AG04449 (cell line): Measurements from ENCODE around the gene GRIK2.

Source experiments
- CTCF ChIA-PET: fragments of 350-600 bp; formaldehyde crosslinking; extraction: SDS; loops from one replicate; lab custom pipeline; 2021; ENCODE audit warnings: antibody characterized with exemption; lab: Yijun Ruan, JAX
- POLR2A ChIA-PET: fragments of 400-600, 350-600 bp; formaldehyde crosslinking; extraction: SDS; loops from one replicate; lab custom pipeline; 2020; ENCODE audit warnings: antibody characterized with exemption, inconsistent platforms; lab: Yijun Ruan, JAX
- DNase-seq: peaks from one replicate; pipeline ENCODE4 v3.0.0-alpha.2; 2010; ENCODE audit warnings: low read depth, low spot score
- H3K4me3 ChIP-seq: 2 replicates; pipeline ENCODE4 v1.5.1; 2011; ENCODE audit warnings: low read depth, mild to moderate bottlenecking, control low read depth, low read length
- TF ChIP-seq, protein P1 (sequence below): IDR thresholded peaks from one replicate; pipeline ENCODE4 v1.5.1; 2011; ENCODE audit warnings: mild to moderate bottlenecking, moderate library complexity, low read length, control low read depth, inconsistent platforms; ENCODE audit not compliant: insufficient read depth; ENCODE audit errors: missing control alignments

Gene GRIK2

GRCh38 chr6:101522254-101522653, 128.7 kb downstream of the GRIK2 start:
- TF ChIP-seq, protein P1, sequence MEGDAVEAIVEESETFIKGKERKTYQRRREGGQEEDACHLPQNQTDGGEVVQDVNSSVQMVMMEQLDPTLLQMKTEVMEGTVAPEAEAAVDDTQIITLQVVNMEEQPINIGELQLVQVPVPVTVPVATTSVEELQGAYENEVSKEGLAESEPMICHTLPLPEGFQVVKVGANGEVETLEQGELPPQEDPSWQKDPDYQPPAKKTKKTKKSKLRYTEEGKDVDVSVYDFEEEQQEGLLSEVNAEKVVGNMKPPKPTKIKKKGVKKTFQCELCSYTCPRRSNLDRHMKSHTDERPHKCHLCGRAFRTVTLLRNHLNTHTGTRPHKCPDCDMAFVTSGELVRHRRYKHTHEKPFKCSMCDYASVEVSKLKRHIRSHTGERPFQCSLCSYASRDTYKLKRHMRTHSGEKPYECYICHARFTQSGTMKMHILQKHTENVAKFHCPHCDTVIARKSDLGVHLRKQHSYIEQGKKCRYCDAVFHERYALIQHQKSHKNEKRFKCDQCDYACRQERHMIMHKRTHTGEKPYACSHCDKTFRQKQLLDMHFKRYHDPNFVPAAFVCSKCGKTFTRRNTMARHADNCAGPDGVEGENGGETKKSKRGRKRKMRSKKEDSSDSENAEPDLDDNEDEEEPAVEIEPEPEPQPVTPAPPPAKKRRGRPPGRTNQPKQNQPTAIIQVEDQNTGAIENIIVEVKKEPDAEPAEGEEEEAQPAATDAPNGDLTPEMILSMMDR = no peak
- CTCF ChIA-PET = no interaction called here
- no peak for DNase-seq
- POLR2A ChIA-PET = no interaction called here
- no peak overlapping the region for H3K4me3 ChIP-seq

DNA sequence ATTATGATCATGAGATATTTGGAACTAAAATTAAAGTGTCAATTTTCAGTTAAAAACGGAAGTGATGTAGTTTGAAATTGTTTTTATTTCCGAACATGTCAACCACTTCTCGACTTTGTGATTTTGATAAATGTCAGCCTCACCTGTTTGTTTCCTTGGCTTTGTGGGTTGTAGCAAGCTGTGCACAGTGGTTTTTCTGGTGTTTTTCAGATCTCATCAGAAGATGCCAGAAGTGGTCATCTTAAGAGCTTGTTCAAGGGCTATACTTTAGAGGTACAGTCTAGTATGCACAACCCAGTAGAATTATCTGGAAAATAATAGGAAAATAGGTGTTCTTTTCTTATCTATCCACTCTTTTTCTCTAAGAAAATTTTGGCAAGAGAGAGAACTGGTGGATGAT, 134.0 kb downstream of the GRIK2 start:
- no peak for DNase-seq
- ChIA-PET POLR2A (no interaction called here), CTCF (no interaction called here)
- TF ChIP-seq, protein P1 = no peak
- H3K4me3 ChIP-seq = no peak overlapping the region

GRCh38 chr6:101528801-101529200, 135.3 kb downstream of the GRIK2 start:
- ChIA-PET POLR2A (no interaction called here), CTCF (no interaction called here)
- DNase-seq = no peak
- no peak overlapping the region for H3K4me3 ChIP-seq
- TF ChIP-seq, protein P1 = no peak

DNA sequence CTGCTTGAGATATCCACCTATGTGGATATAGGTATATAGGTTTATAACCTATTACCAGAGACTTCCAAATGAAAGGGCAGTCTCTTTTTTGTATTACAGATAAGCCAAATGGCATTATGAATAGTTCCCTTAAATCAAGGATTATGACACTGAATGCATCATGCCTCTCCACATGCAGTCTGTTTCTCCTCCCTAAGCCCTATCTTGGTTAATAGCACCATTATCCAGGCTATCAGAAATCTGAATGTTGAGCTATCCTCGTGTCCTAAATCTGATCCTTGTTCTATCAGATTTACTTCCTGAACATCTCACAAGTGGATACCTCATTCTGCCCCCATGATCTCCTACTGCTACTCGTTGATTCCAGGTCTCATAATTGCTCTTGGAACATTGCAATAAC, 138.0 kb downstream of the GRIK2 start:
- no peak overlapping the region for H3K4me3 ChIP-seq
- ChIA-PET CTCF (no interaction called here), POLR2A (no interaction called here)
- TF ChIP-seq, protein P1 = no peak
- DNase-seq = no peak

DNA sequence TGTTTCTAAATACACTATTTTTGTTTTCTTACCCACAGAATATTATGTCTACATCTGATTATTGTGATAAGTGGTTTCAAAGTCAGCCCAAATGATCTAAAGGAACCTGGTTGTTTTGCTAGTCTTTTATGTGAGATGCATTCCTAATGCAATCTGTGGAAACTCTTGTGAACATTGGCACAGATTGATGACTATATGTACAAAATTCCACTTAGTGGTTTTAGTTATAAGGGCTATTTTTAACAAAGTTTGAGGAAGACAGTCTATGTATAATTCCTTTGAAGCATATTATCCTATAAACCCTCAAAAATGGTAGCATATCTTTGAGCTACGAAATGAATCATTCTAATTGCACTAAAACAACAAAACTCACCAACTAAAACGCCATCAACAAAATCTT, 140.9 kb downstream of the GRIK2 start:
- peak; percentile 53 for DNase-seq
- TF ChIP-seq, protein P1 = no peak
- ChIA-PET CTCF (no interaction called here), POLR2A (interaction anchor here (1.4 kb wide), 1 partner anchor 11 kb away, joined by 6 read pairs; no protein-coding TSS in a partner anchor)
- no peak overlapping the region for H3K4me3 ChIP-seq

DNA sequence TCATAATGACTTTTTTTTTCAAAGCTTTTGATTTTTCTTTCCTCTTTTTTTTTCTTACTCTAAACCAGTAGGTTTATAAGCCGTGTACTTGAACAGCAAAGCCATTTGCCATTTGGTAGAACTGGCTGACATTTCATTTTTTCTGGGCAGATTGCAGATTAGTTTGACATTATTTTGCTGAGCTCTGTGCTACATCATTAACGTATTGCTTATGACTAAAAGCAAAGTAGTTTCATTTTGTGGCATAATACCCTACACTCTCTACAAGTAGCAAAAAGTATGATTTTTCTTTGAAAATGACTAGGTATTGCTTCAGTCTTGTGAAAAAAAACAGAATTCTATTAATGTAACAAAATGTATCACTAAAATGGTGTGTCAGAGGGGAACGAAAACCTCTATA, 141.3 kb downstream of the GRIK2 start:
- CTCF ChIA-PET = no interaction called here
- no peak for DNase-seq
- POLR2A ChIA-PET = interaction anchor here (1.4 kb wide), 1 partner anchor 11 kb away, joined by 6 read pairs; no protein-coding TSS in a partner anchor
- TF ChIP-seq, protein P1 = no peak
- no peak overlapping the region for H3K4me3 ChIP-seq
